Measurements from ENCODE around the gene SKIC8.
A peak's percentile ranks its signal among the peaks of the same experiment; 100 is the strongest.

The SKIC8 gene

DNA sequence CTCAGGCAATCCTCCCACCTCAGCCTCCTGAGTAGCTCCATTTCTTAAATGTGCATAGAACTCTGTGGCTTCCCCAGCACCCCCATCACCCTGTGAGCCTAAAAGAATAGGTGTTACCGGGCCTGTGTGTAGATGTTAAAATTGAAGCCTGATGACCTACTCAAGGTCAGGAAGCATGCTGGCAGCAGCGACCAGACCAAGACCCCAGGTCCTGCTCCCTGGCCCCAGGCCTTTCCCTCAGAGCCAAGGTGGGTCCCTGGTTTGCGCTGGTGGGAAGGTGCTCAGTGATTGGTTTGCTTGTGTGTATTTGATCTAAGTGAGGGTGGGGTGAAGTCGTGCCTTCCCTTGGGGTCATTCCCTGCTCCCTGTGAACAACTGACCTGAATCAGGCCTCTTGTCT is 22.4 kb upstream of the SKIC8 start:
- Histone ChIP-seq H3K4me1 (ENCODE audit: control insufficient read depth, insufficient read depth, low read length) (peaks cover 10% of the 10 kb centered on the region), H3K27ac (ENCODE audit: low read length) (no peak overlapping the region)
- no CpG with 5 or more reads among the region's 4 CpGs for WGBS (ENCODE audit: insufficient coverage, insufficient read length)

DNA sequence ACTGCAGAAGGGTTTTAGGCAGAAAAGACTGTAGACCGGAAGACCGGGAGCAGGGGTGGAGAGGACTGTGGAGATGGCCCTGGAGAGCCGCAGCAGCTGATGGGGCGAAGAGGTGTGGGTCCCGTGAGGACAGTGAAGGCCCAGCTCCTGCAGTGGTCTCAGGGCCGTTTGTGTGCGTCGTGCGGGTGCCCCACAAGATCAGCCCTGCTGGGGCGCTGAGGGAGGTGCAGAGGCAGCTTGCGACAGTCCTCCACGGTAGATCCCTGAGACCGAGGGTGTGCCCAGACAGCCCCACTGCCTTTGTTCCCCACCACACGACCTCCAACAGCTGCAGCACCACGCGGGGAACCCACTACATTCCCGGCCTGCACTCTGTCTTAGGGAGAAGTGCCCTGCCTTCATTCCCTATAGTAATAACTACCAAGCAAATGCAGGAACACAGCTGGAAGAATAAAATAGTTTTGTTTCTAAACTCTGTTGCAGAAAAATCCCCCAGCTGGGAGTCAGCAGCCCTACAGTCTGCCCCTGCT is 21.7 kb upstream of the SKIC8 start:
- WGBS (ENCODE audit: insufficient coverage, insufficient read length): no CpG with 5 or more reads among the region's 17 CpGs
- Histone ChIP-seq H3K4me3 (ENCODE audit: low read length) (no peak overlapping the region), H3K27ac (ENCODE audit: low read length) (no peak overlapping the region), H3K27me3 (ENCODE audit: control insufficient read depth, insufficient read depth, low read length) (no peaks in the 10 kb centered on the region), H3K4me1 (ENCODE audit: control insufficient read depth, insufficient read depth, low read length) (peaks cover 12% of the 10 kb centered on the region), H3K9me3 (ENCODE audit: control insufficient read depth, insufficient read depth, low read length) (no peaks in the 10 kb centered on the region), H3K36me3 (ENCODE audit: control insufficient read depth, insufficient read depth, low read length) (no peaks in the 10 kb centered on the region)
- DNase-seq (ENCODE audit: low read depth, low spot score): no peak

More for the DNA sequence above, 22.4 kb upstream of the SKIC8 start:
- Histone ChIP-seq H3K27me3 (ENCODE audit: control insufficient read depth, insufficient read depth, low read length) (no peaks in the 10 kb centered on the region), H3K9me3 (ENCODE audit: control insufficient read depth, insufficient read depth, low read length) (no peaks in the 10 kb centered on the region), H3K36me3 (ENCODE audit: control insufficient read depth, insufficient read depth, low read length) (no peaks in the 10 kb centered on the region), H3K4me3 (ENCODE audit: low read length) (no peak overlapping the region)
- no peak for DNase-seq (ENCODE audit: low read depth, low spot score)

DNA sequence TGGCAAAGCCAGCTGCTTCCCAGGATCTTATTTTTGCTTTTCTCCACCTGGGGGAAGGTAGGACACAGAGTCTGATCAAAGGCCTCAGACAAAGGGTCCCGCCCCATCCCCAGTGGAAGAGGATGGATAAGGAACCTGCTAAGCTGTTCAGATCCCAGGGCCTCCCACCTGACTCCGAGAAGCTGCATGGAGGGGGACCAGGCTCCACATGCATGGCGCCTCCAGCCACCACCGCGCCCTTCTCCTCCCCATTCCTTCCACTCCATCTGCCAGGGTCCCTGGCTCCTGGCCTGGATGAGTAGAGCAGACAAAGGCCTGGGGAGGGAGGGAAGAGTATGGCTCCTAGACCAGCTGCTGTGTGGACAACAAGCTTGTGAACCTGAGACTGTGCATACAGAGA is 20.8 kb upstream of the SKIC8 start:
- WGBS (ENCODE audit: insufficient coverage, insufficient read length): no CpG with 5 or more reads among the region's 5 CpGs

DNA sequence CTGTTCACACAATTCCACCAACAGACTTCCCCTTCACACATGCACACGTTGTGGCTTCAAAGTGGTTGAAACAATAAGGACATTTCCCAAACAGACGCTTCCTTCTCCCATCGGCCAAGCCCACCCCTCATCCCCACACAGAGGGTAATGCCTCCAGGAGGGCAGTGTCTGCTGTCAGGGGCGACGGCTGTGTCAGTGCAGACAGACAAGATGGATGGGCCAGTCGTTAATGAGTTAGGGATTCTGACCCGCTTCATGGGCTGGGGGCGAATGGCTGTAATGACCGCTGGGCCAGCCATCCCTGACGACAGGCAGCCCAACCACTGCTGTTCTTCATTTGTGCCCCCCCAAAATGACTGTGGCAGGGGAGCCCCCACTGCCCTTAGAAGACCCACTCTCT is 20.2 kb upstream of the SKIC8 start:
- WGBS (ENCODE audit: insufficient coverage, insufficient read length): no CpG with 5 or more reads among the region's 10 CpGs
- Histone ChIP-seq H3K36me3 (ENCODE audit: control insufficient read depth, insufficient read depth, low read length) (no peaks in the 10 kb centered on the region), H3K4me3 (ENCODE audit: low read length) (no peak overlapping the region), H3K9me3 (ENCODE audit: control insufficient read depth, insufficient read depth, low read length) (no peaks in the 10 kb centered on the region), H3K4me1 (ENCODE audit: control insufficient read depth, insufficient read depth, low read length) (peaks cover 12% of the 10 kb centered on the region), H3K27ac (ENCODE audit: low read length) (no peak overlapping the region), H3K27me3 (ENCODE audit: control insufficient read depth, insufficient read depth, low read length) (no peaks in the 10 kb centered on the region)
- no peak for DNase-seq (ENCODE audit: low read depth, low spot score)

More for the DNA sequence above, 20.8 kb upstream of the SKIC8 start:
- no peak for DNase-seq (ENCODE audit: low read depth, low spot score)
- H3K4me3 ChIP-seq (ENCODE audit: low read length): no peak overlapping the region
- H3K9me3 ChIP-seq (ENCODE audit: control insufficient read depth, insufficient read depth, low read length): no peaks in the 10 kb centered on the region
- H3K36me3 ChIP-seq (ENCODE audit: control insufficient read depth, insufficient read depth, low read length): no peaks in the 10 kb centered on the region
- H3K4me1 ChIP-seq (ENCODE audit: control insufficient read depth, insufficient read depth, low read length): peaks cover 12% of the 10 kb centered on the region
- no peak overlapping the region for H3K27ac ChIP-seq (ENCODE audit: low read length)
- H3K27me3 ChIP-seq (ENCODE audit: control insufficient read depth, insufficient read depth, low read length): no peaks in the 10 kb centered on the region

DNA sequence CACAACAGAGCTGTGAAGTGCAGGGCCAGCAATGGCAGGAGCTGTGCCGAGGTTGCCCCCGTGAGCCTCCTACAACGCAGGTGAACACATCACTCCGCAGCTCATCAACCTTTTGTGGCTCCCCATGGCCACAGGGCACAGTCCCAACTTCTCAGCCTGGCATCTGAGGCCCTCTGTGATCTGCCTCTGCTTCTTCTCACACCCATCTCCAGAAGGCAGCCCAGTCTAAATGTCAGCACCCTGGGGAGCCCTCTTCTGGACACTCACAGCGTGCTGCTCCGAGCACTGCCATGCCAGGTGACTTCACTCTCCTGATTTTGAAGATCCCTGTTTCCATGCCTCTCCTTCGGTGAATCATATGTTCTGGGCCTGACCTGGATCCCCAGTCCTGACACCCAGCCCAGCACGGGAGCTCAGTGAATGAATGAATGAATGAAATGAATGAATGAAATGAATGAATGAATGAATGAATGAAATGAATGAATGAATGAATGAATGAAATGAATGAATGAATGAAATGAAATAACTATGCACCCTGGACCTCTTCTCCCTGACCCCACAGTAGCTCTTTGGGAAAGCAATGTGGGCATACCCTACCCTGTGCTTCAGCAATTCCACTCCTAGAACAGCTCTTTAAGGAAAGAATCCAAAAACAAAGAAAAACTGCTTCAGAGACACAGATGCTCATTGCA is 17.9 kb upstream of the SKIC8 start:
- Histone ChIP-seq H3K27me3 (ENCODE audit: control insufficient read depth, insufficient read depth, low read length) (no peaks in the 10 kb centered on the region), H3K9me3 (ENCODE audit: control insufficient read depth, insufficient read depth, low read length) (no peaks in the 10 kb centered on the region), H3K36me3 (ENCODE audit: control insufficient read depth, insufficient read depth, low read length) (no peaks in the 10 kb centered on the region), H3K4me1 (ENCODE audit: control insufficient read depth, insufficient read depth, low read length) (peaks cover 12% of the 10 kb centered on the region), H3K27ac (ENCODE audit: low read length) (no peak overlapping the region), H3K4me3 (ENCODE audit: low read length) (no peak overlapping the region)
- no CpG with 5 or more reads among the region's 8 CpGs for WGBS (ENCODE audit: insufficient coverage, insufficient read length)
- no peak for DNase-seq (ENCODE audit: low read depth, low spot score)

DNA sequence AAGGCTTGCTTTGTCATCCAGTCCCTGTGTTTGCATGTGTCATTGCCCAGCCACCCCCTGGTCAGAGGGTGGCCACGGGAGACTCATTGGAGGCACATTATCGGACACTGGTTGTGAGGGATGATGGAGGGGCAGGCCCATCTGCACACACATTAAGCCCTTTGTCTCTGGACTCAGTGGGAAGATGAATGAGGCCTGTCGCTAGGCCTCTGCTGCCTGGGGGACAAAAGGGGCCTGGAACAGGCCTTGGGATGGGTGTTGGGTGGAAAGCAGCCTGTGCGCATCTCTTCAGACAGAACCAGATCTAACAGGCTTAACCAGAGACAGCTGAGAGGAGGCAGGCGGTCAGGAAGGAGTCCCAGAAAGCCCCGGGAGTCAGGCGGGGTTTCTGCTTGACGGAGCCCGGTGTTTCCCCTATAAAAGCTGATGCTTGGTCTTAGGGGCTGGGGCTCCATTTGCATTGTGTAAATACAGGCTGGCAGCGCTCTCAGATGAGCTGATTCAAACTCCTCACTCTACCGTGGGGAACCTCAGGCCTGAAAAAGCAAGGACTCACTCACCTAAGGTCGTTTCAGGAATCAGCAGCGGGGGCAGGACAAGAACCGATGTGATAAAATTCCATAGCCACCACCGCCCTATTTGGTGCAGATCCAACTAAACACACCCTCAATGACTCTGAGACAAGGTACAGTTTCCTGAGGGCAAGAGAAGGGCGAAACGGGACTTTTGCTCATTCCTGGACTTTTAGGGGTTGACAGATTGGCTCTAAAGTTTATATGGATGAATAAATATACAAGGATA is 17.1 kb upstream of the SKIC8 start:
- Histone ChIP-seq H3K36me3 (ENCODE audit: control insufficient read depth, insufficient read depth, low read length) (no peaks in the 10 kb centered on the region), H3K27me3 (ENCODE audit: control insufficient read depth, insufficient read depth, low read length) (no peaks in the 10 kb centered on the region), H3K9me3 (ENCODE audit: control insufficient read depth, insufficient read depth, low read length) (no peaks in the 10 kb centered on the region), H3K4me3 (ENCODE audit: low read length) (no peak overlapping the region), H3K4me1 (ENCODE audit: control insufficient read depth, insufficient read depth, low read length) (peaks cover 6% of the 10 kb centered on the region), H3K27ac (ENCODE audit: low read length) (no peak overlapping the region)
- no peak for DNase-seq (ENCODE audit: low read depth, low spot score)
- no CpG with 5 or more reads among the region's 17 CpGs for WGBS (ENCODE audit: insufficient coverage, insufficient read length)

DNA sequence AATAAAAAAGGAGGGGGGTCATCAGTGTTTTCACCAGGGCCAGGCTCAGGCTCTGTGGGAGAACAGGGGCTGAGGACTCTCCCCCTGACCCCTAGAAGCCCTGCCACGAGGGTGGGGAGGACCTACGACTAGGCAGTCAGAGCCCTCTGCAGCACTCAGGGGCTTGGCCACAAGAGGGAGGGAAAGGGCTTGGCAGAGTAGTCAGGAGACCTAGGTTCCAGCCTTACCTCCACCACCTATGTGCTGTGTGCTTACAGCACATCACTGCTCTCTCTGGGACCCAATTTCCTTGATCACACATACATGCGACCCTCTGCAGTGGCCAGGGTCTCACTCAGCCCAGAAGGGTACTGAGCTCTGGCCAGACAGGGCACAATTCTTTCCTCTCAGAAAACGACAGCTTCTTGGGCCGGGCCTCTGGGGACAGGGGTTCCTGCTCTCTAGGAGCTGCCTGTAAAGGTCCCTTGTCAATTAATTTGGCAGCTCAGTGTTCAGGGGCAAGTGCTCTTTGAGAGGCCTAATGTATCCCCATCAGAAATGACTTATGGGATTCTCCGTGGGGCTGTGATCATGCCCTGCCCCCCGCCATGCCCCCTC is 16.4 kb upstream of the SKIC8 start:
- peak; percentile 48 for DNase-seq (ENCODE audit: low read depth, low spot score)
- Histone ChIP-seq H3K4me3 (ENCODE audit: low read length) (no peak overlapping the region), H3K27ac (ENCODE audit: low read length) (no peak overlapping the region), H3K27me3 (ENCODE audit: control insufficient read depth, insufficient read depth, low read length) (no peaks in the 10 kb centered on the region), H3K4me1 (ENCODE audit: control insufficient read depth, insufficient read depth, low read length) (peaks cover 6% of the 10 kb centered on the region), H3K9me3 (ENCODE audit: control insufficient read depth, insufficient read depth, low read length) (no peaks in the 10 kb centered on the region), H3K36me3 (ENCODE audit: control insufficient read depth, insufficient read depth, low read length) (no peaks in the 10 kb centered on the region)
- WGBS (ENCODE audit: insufficient coverage, insufficient read length): no CpG with 5 or more reads among the region's 7 CpGs

DNA sequence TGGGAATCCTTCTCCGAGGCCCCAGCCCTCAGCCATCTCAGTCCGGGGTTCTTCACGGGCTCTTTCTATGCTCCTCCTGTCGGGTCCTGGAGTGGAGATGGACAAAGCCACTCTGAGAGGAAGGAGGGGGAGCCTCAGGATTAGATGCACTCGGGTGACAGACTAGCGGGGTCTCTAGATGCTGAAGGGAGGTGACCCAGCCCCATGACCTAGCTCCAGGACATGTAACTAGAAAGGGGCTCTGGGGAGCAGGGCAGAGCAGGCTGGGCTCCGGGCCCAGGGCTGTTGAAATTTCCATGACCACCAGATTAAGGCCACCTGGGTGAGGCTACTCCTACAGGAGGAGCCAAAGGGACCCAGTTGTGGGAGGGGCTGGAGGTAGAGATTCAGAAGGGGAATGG is 14.8 kb upstream of the SKIC8 start:
- no CpG with 5 or more reads among the region's 7 CpGs for WGBS (ENCODE audit: insufficient coverage, insufficient read length)
- no peak for DNase-seq (ENCODE audit: low read depth, low spot score)

DNA sequence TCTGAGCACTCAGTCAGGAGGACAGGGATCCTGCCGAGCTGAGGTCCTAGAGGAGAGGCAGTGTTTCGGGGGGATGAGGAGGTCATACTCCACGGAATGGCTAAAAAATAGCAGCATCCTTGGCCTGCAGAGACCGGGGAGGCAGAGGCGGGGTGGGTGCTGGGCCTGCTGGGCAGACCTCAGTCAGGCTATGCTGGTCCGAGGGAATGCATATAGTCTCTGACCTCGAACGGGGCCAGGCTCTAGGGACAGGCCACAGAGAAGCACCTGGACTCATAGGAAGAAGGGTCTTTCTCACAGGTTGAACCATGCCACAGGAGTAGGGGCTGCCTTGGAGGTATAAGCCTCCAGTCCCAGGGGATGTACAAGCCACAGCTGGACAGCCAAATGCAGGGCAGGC is 14.0 kb upstream of the SKIC8 start:
- no peaks in the 10 kb centered on the region for H3K27me3 ChIP-seq (ENCODE audit: control insufficient read depth, insufficient read depth, low read length)
- H3K9me3 ChIP-seq (ENCODE audit: control insufficient read depth, insufficient read depth, low read length): no peaks in the 10 kb centered on the region
- no CpG with 5 or more reads among the region's 8 CpGs for WGBS (ENCODE audit: insufficient coverage, insufficient read length)
- no peak overlapping the region for H3K4me3 ChIP-seq (ENCODE audit: low read length)
- H3K4me1 ChIP-seq (ENCODE audit: control insufficient read depth, insufficient read depth, low read length): peaks cover 6% of the 10 kb centered on the region
- H3K36me3 ChIP-seq (ENCODE audit: control insufficient read depth, insufficient read depth, low read length): no peaks in the 10 kb centered on the region
- no peak for DNase-seq (ENCODE audit: low read depth, low spot score)
- H3K27ac ChIP-seq (ENCODE audit: low read length): no peak overlapping the region

More for the DNA sequence above, 14.8 kb upstream of the SKIC8 start:
- H3K4me3 ChIP-seq (ENCODE audit: low read length): no peak overlapping the region
- no peaks in the 10 kb centered on the region for H3K27me3 ChIP-seq (ENCODE audit: control insufficient read depth, insufficient read depth, low read length)
- H3K36me3 ChIP-seq (ENCODE audit: control insufficient read depth, insufficient read depth, low read length): no peaks in the 10 kb centered on the region
- H3K9me3 ChIP-seq (ENCODE audit: control insufficient read depth, insufficient read depth, low read length): no peaks in the 10 kb centered on the region
- no peak overlapping the region for H3K27ac ChIP-seq (ENCODE audit: low read length)
- peaks cover 6% of the 10 kb centered on the region for H3K4me1 ChIP-seq (ENCODE audit: control insufficient read depth, insufficient read depth, low read length)

DNA sequence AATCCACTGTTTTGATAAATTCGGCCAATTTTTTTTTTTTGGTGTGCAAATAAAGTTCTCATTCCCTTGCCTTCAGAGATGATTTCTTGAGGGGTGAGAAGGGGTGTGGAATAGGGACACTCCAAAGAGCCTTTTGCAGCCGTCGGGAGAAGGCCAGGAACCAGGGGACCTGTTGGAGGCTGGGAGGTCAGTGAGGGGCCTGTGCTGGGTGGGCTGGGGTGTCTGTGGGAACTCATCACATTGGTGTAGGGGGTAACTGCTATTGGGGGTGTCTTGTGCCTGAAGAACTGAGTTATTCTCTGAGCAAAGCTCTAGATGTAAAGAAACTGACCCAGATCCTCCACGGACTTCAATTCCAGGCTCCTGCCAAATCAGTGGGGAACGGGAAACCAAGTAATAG is 13.5 kb upstream of the SKIC8 start:
- H3K36me3 ChIP-seq (ENCODE audit: control insufficient read depth, insufficient read depth, low read length): no peaks in the 10 kb centered on the region
- WGBS (ENCODE audit: insufficient coverage, insufficient read length): no CpG with 5 or more reads among the region's 5 CpGs
- H3K4me3 ChIP-seq (ENCODE audit: low read length): no peak overlapping the region
- H3K27me3 ChIP-seq (ENCODE audit: control insufficient read depth, insufficient read depth, low read length): no peaks in the 10 kb centered on the region
- DNase-seq (ENCODE audit: low read depth, low spot score): no peak
- no peaks in the 10 kb centered on the region for H3K9me3 ChIP-seq (ENCODE audit: control insufficient read depth, insufficient read depth, low read length)
- peaks cover 6% of the 10 kb centered on the region for H3K4me1 ChIP-seq (ENCODE audit: control insufficient read depth, insufficient read depth, low read length)
- no peak overlapping the region for H3K27ac ChIP-seq (ENCODE audit: low read length)

Data from iPS DF 6.9 (cell line).